Hepatocyte (in vitro differentiated cells): Measurements from ENCODE around the gene ANKHD1.

Source experiments
- EZH2 ChIP-seq: fragments of 200-600 bp; sonication (generic); IDR thresholded peaks from 2 replicates; pipeline ENCODE4 v1.6.1; 2016; ENCODE audit warnings: antibody characterized with exemption, mild to moderate bottlenecking, borderline replicate concordance
- EZH2phosphoT487 ChIP-seq: fragments of 200-600 bp; sonication (generic); IDR thresholded peaks from one replicate; pipeline ENCODE4 v1.6.1; 2018; ENCODE audit warnings: antibody characterized with exemption, mild to moderate bottlenecking, low read depth, moderate library complexity; ENCODE audit not compliant: unreplicated experiment, severe bottlenecking
- TF ChIP-seq, protein P1 (sequence below): fragments of 200-600 bp; sonication (generic); IDR thresholded peaks from 2 replicates; pipeline ENCODE4 v1.5.1; 2016; ENCODE audit warnings: antibody characterized with exemption, mild to moderate bottlenecking; ENCODE audit not compliant: poor library complexity

DNA sequence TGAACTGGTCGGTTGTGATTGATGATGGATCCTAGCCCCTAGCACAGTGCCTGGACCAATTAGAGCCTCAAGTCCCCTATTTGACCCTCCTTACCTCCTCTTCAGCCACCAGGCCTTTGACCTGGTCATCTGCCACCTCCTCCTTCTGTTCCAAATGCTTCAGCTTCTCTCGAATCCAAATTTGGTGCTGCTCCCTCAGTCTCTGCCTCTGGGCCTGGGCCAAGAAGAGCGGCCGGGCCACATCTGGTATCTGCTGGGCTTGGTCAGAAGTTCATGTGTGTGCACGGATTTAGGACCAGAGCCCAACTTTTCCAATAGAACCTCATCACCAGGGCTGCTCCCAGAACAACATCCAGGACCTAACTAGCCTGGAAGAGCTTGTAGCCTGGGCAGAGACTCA, 169.5 kb downstream of the ANKHD1 start:
- TF ChIP-seq EZH2 (no peak), EZH2phosphoT487 (no peak)
- TF ChIP-seq, protein P1, sequence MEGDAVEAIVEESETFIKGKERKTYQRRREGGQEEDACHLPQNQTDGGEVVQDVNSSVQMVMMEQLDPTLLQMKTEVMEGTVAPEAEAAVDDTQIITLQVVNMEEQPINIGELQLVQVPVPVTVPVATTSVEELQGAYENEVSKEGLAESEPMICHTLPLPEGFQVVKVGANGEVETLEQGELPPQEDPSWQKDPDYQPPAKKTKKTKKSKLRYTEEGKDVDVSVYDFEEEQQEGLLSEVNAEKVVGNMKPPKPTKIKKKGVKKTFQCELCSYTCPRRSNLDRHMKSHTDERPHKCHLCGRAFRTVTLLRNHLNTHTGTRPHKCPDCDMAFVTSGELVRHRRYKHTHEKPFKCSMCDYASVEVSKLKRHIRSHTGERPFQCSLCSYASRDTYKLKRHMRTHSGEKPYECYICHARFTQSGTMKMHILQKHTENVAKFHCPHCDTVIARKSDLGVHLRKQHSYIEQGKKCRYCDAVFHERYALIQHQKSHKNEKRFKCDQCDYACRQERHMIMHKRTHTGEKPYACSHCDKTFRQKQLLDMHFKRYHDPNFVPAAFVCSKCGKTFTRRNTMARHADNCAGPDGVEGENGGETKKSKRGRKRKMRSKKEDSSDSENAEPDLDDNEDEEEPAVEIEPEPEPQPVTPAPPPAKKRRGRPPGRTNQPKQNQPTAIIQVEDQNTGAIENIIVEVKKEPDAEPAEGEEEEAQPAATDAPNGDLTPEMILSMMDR, result no peak
